Right atrium auricular region (tissue), 2 donors: ENCODE results near the gene TGFBR2. TPM values are rescaled to one million over a fixed set of nuclear protein-coding genes. Genes with fewer than 3 reads are reported as not detected.

Source experiments
- DNase-seq: peaks from one replicate; pipeline ENCODE4 v3.0.0-alpha.2; 2019; ENCODE audit warnings: low spot score
- H3K27ac ChIP-seq, 2 donors: fragments of 200-600 bp; sonication (generic); 1 replicate in 1 of 2; 2 replicates in 1 of 2; pipeline ENCODE4 v1.5.1; 2016 to 2019
- H3K27me3 ChIP-seq, 2 donors: fragments of 200-600 bp; sonication (generic); one replicate each; pipeline versions ENCODE4 v1.5.1 to v1.6.0; 2017 to 2019
- H3K36me3 ChIP-seq: fragments of 200-600 bp; sonication (generic); one replicate; pipeline ENCODE4 v1.5.1; 2016
- H3K4me1 ChIP-seq, 2 donors: fragments of 200-600 bp; sonication (generic); one replicate each; pipeline versions ENCODE4 v1.5.1 to v1.6.0; 2017 to 2019
- H3K4me3 ChIP-seq, 2 donors: fragments of 200-600 bp; sonication (generic); 1 replicate in 1 of 2; 2 replicates in 1 of 2; pipeline ENCODE4 v1.5.1; 2017 to 2019; ENCODE audit warnings: mild to moderate bottlenecking in 1 of 2, moderate library complexity in 1 of 2
- H3K9me3 ChIP-seq, 2 donors: fragments of 200-600 bp; sonication (generic); one replicate each; pipeline ENCODE4 v1.5.1; 2019
- CTCF ChIP-seq, 2 donors: fragments of 200-600 bp; sonication (generic); IDR thresholded peaks; one replicate each; pipeline ENCODE4 v1.5.1; 2019; ENCODE audit warnings: antibody characterized with exemption in 2 of 2
- total RNA-seq, 2 donors: library from RNA; depleted of rRNA; stranded (reverse); fragments of >200 nt; gene quantifications; one replicate each; pipeline ENCODE4 v1.1.0, GENCODE V29; 2016

Gene TGFBR2
- total RNA-seq, 2 donors from 2014 or later, result 205 to 210 TPM

- H3K4me3 ChIP-seq, result no peak overlapping the region
- DNase-seq, result no peak
- H3K27ac ChIP-seq, result peak overlapping the region in 1 of 2 donors; percentile 73
- H3K27me3 ChIP-seq, result no peaks in the 10 kb centered on the region
- no peaks in the 10 kb centered on the region for H3K36me3 ChIP-seq
- H3K9me3 ChIP-seq, result no peaks in the 10 kb centered on the region
- H3K4me1 ChIP-seq, result peaks cover 0 to 9% of the 10 kb centered on the region in 2 donors
- no peak for TF ChIP-seq CTCF (IDR thresholded peaks at IDR 0.05)
These were observed 20.7 kb upstream of the TGFBR2 start for GRCh38 chr3:30585654-30586053.

GRCh38 chr3:30586096-30586805 lies 20.1 kb upstream of the TGFBR2 start:
- no peaks in the 10 kb centered on the region for H3K9me3 ChIP-seq
- DNase-seq, result no peak
- no peaks in the 10 kb centered on the region for H3K36me3 ChIP-seq
- no peak for TF ChIP-seq CTCF (IDR thresholded peaks at IDR 0.05)
- H3K27ac ChIP-seq, result peak overlapping the region in 1 of 2 donors; percentile 73
- H3K27me3 ChIP-seq, result no peaks in the 10 kb centered on the region
- peaks cover 0 to 9% of the 10 kb centered on the region in 2 donors for H3K4me1 ChIP-seq
- H3K4me3 ChIP-seq, result no peak overlapping the region

- no peak overlapping the region for H3K4me3 ChIP-seq
These were observed 19.5 kb upstream of the TGFBR2 start for GRCh38 chr3:30586806-30587486.

GRCh38 chr3:30587904-30588303 lies 18.5 kb upstream of the TGFBR2 start:
- Histone ChIP-seq H3K4me1 (peaks cover 0 to 9% of the 10 kb centered on the region in 2 donors), H3K36me3 (no peaks in the 10 kb centered on the region), H3K27me3 (no peaks in the 10 kb centered on the region), H3K27ac (peak overlapping the region in 1 of 2 donors; percentile 69), H3K9me3 (peaks cover 0 to 3% of the 10 kb centered on the region in 2 donors), H3K4me3 (no peak overlapping the region)
- no peak for DNase-seq
- TF ChIP-seq CTCF (IDR thresholded peaks at IDR 0.05), result no peak

More at GRCh38 chr3:30586806-30587486, 19.5 kb upstream of the TGFBR2 start:
- Histone ChIP-seq H3K9me3 (no peaks in the 10 kb centered on the region), H3K27ac (peak overlapping the region in 1 of 2 donors; percentile 73), H3K27me3 (no peaks in the 10 kb centered on the region), H3K4me1 (peaks cover 0 to 9% of the 10 kb centered on the region in 2 donors), H3K36me3 (no peaks in the 10 kb centered on the region)
- DNase-seq, result no peak
- no peak for TF ChIP-seq CTCF (IDR thresholded peaks at IDR 0.05)

GRCh38 chr3:30596152-30596551 lies 10.2 kb upstream of the TGFBR2 start:
- no peaks in the 10 kb centered on the region for H3K27me3 ChIP-seq
- peaks cover 0 to 10% of the 10 kb centered on the region in 2 donors for H3K4me1 ChIP-seq
- H3K36me3 ChIP-seq, result no peaks in the 10 kb centered on the region
- H3K4me3 ChIP-seq, result no peak overlapping the region
- no peak overlapping the region for H3K27ac ChIP-seq
- peaks cover 0 to 9% of the 10 kb centered on the region in 2 donors for H3K9me3 ChIP-seq
- no peak for DNase-seq
- TF ChIP-seq CTCF (IDR thresholded peaks at IDR 0.05), result no peak
